HG03135 (cell line): Measurements from ENCODE around the gene ANKRD9.

ENCODE experiments used
- ATAC-seq: cut with Tn5 transposase; IDR thresholded peaks from one replicate; pipeline ENCODE4 v1.9.1; 2021; ENCODE audit warnings: mild to moderate bottlenecking, moderate library complexity; ENCODE audit not compliant: unreplicated experiment

The ANKRD9 gene

GRCh38 chr14:102479777-102480176, 29.8 kb downstream of the ANKRD9 start:
- ATAC-seq, result no peak

- ATAC-seq, result no peak
Measured at GRCh38 chr14:102479107-102479506, 30.5 kb downstream of the ANKRD9 start.

DNA sequence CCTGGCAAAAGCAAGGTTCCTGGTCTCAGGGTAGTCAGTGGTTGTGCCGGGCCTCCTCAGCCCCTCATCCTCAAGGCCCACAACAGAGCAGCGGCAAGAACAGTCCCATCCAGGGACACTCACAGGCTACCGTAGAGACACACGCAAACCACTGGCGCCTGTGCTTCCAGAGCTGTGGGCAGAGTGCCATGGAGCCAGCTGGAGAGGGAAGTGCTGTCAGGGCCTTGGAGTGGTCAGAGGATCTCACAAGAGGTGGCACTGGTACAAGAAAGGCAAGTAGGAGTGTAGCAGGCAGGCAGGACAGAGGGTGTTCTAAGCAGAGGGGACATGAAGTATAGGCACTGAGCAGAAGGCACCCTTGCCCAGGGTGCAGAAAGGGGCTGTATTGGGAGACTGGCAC, 34.6 kb downstream of the ANKRD9 start:
- no peak for ATAC-seq

- no peak for ATAC-seq
Measured at GRCh38 chr14:102473559-102473958, 36.0 kb downstream of the ANKRD9 start.

DNA sequence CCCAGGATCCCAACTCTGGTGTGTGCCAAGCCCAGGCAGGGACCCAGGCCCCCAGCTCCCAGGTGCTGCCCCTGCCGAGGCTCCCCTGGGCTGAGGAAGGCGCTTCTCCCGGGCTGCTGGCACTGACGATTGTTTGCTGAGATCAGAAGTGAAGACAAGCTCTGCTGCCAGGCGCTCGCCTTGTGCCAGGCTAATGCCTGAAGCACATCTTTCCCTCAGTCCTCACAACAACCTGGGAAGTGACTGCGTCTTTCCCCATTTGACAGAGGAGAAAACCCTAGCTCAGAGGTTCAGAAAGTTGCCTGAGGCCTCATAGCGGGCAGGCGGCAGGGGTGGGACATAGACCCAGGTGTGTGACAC, 36.8 kb downstream of the ANKRD9 start:
- no peak for ATAC-seq

DNA sequence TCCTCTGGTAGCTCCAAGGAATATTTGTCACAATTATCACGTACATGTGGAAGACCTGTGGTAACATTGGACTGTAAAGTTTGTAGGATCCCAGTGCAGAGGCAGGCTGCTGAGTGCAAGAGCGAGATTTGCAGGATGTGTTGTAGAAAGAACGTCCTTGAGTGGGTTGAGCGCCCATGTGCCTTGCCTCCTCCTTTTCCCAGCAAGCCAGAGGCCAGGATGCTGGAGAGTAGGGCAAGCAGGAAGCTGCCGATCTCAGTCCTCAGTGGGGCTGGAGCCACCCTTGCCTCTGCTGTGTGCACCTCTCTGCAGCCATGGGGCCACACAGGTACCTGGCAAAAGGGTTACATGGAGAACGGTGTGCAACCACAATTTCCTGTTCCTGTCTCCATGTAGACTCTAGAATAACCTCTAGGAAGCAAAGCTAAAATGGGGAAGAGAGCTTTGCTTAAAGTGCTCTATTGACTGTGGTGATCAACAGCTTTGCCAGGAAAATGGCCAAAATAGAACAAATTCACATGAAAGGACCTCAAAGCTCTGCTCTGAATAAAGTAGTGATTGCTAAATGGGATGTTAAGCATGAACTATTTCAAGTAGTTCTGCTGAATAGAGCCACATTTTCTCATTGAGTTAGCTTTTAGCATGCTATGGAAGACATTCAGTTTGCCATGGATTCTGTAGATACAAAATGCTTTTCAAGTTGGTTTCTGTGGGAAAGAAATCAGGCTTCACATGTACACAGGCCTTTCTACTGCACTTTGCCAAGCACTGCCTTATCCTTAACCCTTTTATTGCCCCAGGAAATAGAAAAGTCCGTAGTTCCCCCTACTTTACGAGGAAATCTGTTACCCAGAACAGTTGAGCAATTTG, 37.4 kb downstream of the ANKRD9 start:
- ATAC-seq, result no peak

GRCh38 chr14:102469261-102469660, 40.3 kb downstream of the ANKRD9 start:
- no peak for ATAC-seq

DNA sequence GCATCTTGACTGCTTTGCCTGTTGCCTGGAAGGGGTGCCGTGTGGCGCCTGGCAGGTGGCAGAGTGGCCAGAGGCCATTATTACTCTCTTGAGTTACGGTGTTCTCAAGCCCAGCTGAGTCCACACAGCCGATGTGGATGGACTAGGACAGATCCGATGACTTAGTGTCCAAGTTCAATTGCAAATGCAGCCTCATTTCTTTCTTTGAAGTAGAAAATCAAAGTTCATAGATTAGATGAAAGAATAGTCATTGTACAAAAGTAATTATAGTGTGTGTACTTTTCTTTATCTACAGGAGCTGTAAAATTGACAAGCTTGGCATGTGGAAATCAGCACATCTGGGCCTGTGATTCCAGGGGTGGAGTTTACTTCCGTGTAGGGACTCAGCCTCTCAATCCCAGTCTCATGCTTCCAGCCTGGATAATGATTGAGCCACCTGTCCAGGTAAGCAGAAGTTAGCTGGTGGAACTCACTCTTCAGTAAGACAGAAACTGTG, 44.7 kb downstream of the ANKRD9 start:
- no peak for ATAC-seq

DNA sequence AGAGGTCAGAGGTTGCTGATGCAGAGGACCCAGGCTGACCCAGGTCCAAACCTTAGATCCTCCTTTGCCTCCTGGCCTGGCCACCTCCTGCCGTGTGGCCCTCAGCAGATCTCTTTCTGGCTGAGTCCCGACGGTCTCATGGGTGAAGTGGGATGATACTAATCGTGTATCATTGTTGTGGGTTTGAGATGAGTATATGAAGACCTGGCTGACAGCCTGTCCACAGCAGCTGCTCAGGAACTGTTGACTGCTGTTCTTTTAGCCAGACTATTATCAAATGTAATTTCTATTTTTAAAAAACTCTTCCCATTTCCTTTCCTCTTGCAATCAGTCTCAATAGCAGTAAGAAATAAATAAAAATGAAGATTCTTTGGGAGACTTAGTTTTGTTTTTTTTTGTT, 45.6 kb downstream of the ANKRD9 start:
- ATAC-seq, result no peak

DNA sequence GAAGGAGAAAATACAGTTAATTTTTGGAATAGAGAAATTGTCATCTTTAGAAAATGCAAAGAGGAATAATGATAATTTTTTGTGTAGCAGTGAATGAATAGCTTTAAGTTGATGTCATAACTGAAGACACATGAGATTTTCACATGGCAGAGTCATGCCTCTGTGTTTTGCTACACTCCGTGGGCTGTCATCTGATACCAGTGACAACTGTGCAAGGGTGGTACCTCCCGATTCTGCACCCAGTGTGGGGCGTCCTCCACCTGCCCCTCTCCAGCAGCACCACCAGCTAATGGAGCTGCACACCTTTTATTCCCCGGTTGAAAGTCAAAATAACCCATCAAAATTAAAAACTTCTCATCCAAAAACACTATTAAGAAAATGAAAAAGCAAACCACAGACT, 47.2 kb downstream of the ANKRD9 start:
- no peak for ATAC-seq

GRCh38 chr14:102461490-102462338, 47.9 kb downstream of the ANKRD9 start:
- no peak for ATAC-seq

- ATAC-seq, result no peak
Measured at GRCh38 chr14:102457509-102457908, 52.1 kb downstream of the ANKRD9 start.

DNA sequence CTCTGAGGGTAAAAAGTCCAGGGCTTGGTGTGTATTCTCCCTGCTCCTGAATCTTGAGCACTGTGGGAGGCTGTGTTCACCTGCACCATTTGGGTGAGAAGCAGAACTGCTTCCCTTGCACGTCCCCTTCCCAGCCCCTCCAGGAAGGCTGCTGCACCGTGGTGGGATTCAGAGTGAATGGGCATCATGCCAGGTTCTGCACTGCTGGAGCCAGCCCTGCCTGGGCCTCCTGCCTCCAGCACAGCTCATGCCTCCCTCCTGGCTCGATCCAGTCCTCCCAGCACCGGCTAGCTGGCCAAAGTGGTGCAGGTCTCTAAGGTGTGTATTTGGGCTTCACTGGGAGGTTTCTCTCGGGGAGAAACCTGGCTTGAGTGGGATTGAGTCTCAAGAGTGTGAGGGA, 54.9 kb downstream of the ANKRD9 start:
- no peak for ATAC-seq

DNA sequence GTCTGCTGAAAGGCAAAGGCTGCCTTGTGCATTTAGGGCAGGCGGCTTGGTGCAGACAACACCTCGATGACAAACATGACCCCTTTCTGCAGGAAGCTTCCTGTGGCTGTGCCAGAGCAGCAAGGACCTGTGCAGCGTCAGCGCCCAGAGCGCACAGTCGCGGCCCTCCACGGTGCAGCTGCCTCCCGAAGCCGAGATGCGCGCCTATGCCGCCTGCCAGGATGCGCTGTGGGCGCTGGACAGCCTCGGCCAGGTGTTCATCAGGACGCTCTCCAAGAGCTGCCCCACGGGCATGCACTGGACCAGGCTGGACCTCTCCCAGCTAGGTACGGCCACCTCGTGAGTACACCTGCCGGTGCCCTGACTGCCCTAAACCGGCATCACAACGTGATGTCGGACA, 57.3 kb downstream of the ANKRD9 start:
- ATAC-seq, result no peak
